ENCODE results near the gene HS6ST2.

DNA sequence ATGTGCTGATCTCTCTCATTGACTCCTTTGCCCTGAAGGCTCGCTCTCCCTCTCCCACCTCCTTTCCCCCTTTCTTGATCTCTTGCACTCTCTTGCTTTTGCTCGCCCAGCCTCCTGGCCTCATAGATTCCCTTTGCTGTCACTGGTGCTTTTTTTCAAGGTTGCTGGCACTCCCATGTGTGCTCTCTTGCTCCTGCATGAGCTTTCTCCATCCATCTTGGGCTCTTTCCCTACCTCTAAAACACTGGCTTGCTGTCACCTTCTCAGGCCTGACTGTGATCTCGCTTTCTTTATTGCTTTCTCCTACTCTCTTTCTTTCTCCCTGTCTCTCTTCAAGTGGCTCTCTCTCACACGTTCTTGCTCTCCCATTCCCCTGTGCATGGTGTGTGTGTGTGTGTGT is 202.0 kb downstream of the HS6ST2 start:
- TF ChIP-seq POLR2AphosphoS5 (IDR thresholded peaks at IDR 0.05; ENCODE audit: borderline replicate concordance, low read depth, low read length) (no peak), EZH2 (IDR thresholded peaks at IDR 0.05) (no peak)

Measured in SK-N-MC (cell line).